Liver (tissue), 9 donors: ENCODE results near the gene FAM107A. TPM values are rescaled to one million over a fixed set of nuclear protein-coding genes. Genes with fewer than 3 reads are reported as not detected.
A peak's percentile ranks its signal among the peaks of the same experiment; 100 is the strongest.

Source experiments
- DNase-seq: peaks from one replicate; pipeline ENCODE4 v3.0.0-alpha.2; 2017; ENCODE audit warnings: low spot score
- H3K27ac ChIP-seq, 2 donors: one replicate each; pipeline ENCODE4 v1.7.0; 2013; ENCODE audit warnings: inconsistent platforms in 2 of 2, low read length in 2 of 2, control low read depth in 1 of 2, low read depth in 1 of 2, mild to moderate bottlenecking in 1 of 2
- H3K27me3 ChIP-seq, 4 donors: one replicate each; pipeline versions ENCODE4 v1.6.1 to v1.7.0; 2013; ENCODE audit warnings: low read length in 3 of 4, inconsistent platforms in 1 of 4, mild to moderate bottlenecking in 1 of 4, moderate library complexity in 1 of 4; ENCODE audit not compliant: control insufficient read depth in 4 of 4, insufficient read depth in 4 of 4
- H3K36me3 ChIP-seq, 4 donors: one replicate each; pipeline versions ENCODE4 v1.6.1 to v1.7.0; 2013; ENCODE audit warnings: low read length in 3 of 4, mild to moderate bottlenecking in 3 of 4, low read depth in 1 of 4, moderate library complexity in 1 of 4; ENCODE audit not compliant: control insufficient read depth in 4 of 4, insufficient read depth in 3 of 4
- H3K4me1 ChIP-seq, 4 donors: one replicate each; pipeline versions ENCODE4 v1.6.1 to v1.7.0; 2013; ENCODE audit warnings: low read length in 3 of 4, mild to moderate bottlenecking in 3 of 4, moderate library complexity in 1 of 4; ENCODE audit not compliant: control insufficient read depth in 4 of 4, insufficient read depth in 4 of 4
- H3K4me3 ChIP-seq, 3 donors: one replicate each; pipeline versions ENCODE4 v1.6.1 to v1.7.0; 2013; ENCODE audit warnings: low read length in 3 of 3, control low read depth in 1 of 3, low read depth in 1 of 3, mild to moderate bottlenecking in 1 of 3
- H3K9ac ChIP-seq, 2 donors: one replicate each; pipeline ENCODE4 v1.7.0; 2013; ENCODE audit warnings: low read length in 2 of 2, mild to moderate bottlenecking in 2 of 2, moderate library complexity in 2 of 2, control low read depth in 1 of 2, low read depth in 1 of 2
- H3K9me3 ChIP-seq, 4 donors: one replicate each; pipeline versions ENCODE4 v1.6.1 to v1.7.0; 2013; ENCODE audit warnings: low read length in 3 of 4; ENCODE audit not compliant: control insufficient read depth in 4 of 4
- ATF3 ChIP-seq: IDR thresholded peaks from 2 replicates; pipeline ENCODE4 v1.6.1; 2016; ENCODE audit warnings: antibody characterized with exemption
- EGR1 ChIP-seq, 2 donors: IDR thresholded peaks; 2 replicates each; pipeline ENCODE4 v1.6.1; 2016 to 2018; ENCODE audit warnings: antibody characterized with exemption in 2 of 2, low read depth in 2 of 2
- FOXA1 ChIP-seq: IDR thresholded peaks from 2 replicates; pipeline ENCODE4 v1.6.1; 2016; ENCODE audit warnings: antibody characterized with exemption
- FOXA2 ChIP-seq: IDR thresholded peaks from 2 replicates; pipeline ENCODE4 v1.6.1; 2016; ENCODE audit warnings: antibody characterized with exemption
- GABPA ChIP-seq, 2 donors: IDR thresholded peaks in 1 of 2; conservative IDR thresholded peaks in 1 of 2; 2 replicates each; pipeline ENCODE4 v1.6.1; 2016; ENCODE audit warnings: antibody characterized with exemption in 2 of 2, mild to moderate bottlenecking in 1 of 2, moderate library complexity in 1 of 2
- HNF4A ChIP-seq, 2 donors: conservative IDR thresholded peaks; 2 replicates each; pipeline ENCODE4 v1.6.1; 2016; ENCODE audit warnings: antibody characterized with exemption in 2 of 2, mild to moderate bottlenecking in 2 of 2
- HNF4G ChIP-seq: IDR thresholded peaks from 2 replicates; pipeline ENCODE4 v1.6.1; 2016; ENCODE audit warnings: antibody characterized with exemption
- JUND ChIP-seq, 2 donors: IDR thresholded peaks; 2 replicates each; pipeline ENCODE4 v1.6.1; 2016; ENCODE audit warnings: antibody characterized with exemption in 2 of 2
- NR2F2 ChIP-seq: IDR thresholded peaks from 2 replicates; pipeline ENCODE4 v1.6.1; 2016; ENCODE audit warnings: antibody characterized with exemption
- RAD21 ChIP-seq, 2 donors: IDR thresholded peaks; 2 replicates each; pipeline ENCODE4 v1.6.1; 2016; ENCODE audit warnings: antibody characterized with exemption in 2 of 2, mild to moderate bottlenecking in 2 of 2
- REST ChIP-seq: IDR thresholded peaks from 2 replicates; pipeline ENCODE4 v1.6.1; 2016; ENCODE audit warnings: antibody characterized with exemption, mild to moderate bottlenecking
- RXRA ChIP-seq, 2 donors: IDR thresholded peaks; 2 replicates each; pipeline ENCODE4 v1.6.1; 2017 to 2018; ENCODE audit warnings: antibody characterized with exemption in 2 of 2, mild to moderate bottlenecking in 1 of 2
- SP1 ChIP-seq: IDR thresholded peaks from 2 replicates; pipeline ENCODE4 v1.6.1; 2018; ENCODE audit warnings: antibody characterized with exemption, mild to moderate bottlenecking
- TAF1 ChIP-seq: conservative IDR thresholded peaks from 2 replicates; pipeline ENCODE4 v1.6.1; 2016; ENCODE audit warnings: antibody characterized with exemption, mild to moderate bottlenecking
- YY1 ChIP-seq: IDR thresholded peaks from 2 replicates; pipeline ENCODE4 v1.6.1; 2016; ENCODE audit warnings: antibody characterized with exemption, mild to moderate bottlenecking
- ZBTB33 ChIP-seq: IDR thresholded peaks from 2 replicates; pipeline ENCODE4 v1.6.1; 2016; ENCODE audit warnings: antibody characterized with exemption
- WGBS: extraction: QIAGEN DNeasy Blood & Tissue Kit; methylation state at CpG from one replicate; pipeline ENCODE4 v1.1.7; 2013; 5-methylcytosine and 5-hydroxymethylcytosine counted together
- polyA plus RNA-seq, 2 donors: library from polyadenylated mRNA; stranded (reverse) in 1 of 2; unstranded in 1 of 2; fragments of 200-250 nt in 1 of 2; fragments of >200 nt in 1 of 2; fragmentation: Nextera tagmentation in 1 of 2; extraction: Ambion mirVana in 1 of 2; gene quantifications; one replicate each; pipeline versions ENCODE4 v1.2.1 to v1.2.3, GENCODE V29; 2013 to 2015
- total RNA-seq, 2 donors: library from RNA; depleted of rRNA; stranded (reverse); fragments of >200 nt; gene quantifications; one replicate each; pipeline ENCODE4 v1.2.3, GENCODE V29; 2014
- TF ChIP-seq, protein P1 (sequence below): IDR thresholded peaks from 2 replicates; pipeline ENCODE4 v1.6.1; 2016; ENCODE audit warnings: antibody characterized with exemption
- TF ChIP-seq, protein P2 (sequence below): fragments of 150-350 bp; IDR thresholded peaks from 2 replicates; pipeline ENCODE4 v1.5.1; 2017; ENCODE audit warnings: improper control_type of control experiment, low read depth, low read length; ENCODE audit not compliant: missing input control
- donor health status: healthy.
- donor health status: healthy.
- donor health status: healthy.
- donor health status: healthy.
- donor health status: healthy.

Gene FAM107A
- total and polyA plus RNA-seq, 4 donors = 0.05 to 4.7 (median 1.4) TPM

DNA sequence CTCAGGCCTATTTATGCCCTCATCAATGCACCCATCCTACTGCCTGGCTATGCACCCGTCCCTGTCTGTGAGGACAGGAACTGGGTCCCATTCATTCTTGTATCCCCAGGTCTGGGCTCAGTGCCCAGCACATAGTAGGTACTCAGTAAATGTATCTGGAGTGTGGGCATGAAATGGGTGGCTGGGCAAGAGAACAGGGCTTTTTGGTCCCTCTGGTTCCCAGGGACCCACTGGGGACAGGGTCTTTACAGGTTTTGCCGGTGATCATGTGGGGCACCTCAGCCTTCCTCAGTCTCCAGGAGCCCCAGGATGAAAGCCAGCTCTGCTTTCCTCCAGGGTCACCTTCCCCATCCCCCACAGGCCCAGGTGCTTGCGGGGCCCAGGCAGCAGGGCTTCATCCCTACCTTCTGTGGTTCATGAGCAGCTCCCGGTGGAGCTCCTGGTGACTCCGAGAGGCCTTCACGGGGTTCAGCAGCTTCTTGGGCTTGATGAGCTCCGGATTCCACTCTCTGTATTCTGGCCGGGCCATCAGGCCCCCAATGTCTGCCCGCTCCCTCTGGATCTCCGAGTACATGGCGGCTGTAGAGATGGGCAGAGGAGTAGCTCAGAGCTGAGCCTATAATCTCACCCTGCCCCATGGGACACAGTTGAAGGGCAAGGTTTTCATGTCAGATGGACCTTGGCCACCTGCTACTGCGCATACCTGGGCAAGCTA is 7.7 kb downstream of the FAM107A start:
- WGBS = 92% methylated on average over 12 of the region's 12 CpGs
- DNase-seq = no peak
- Histone ChIP-seq H3K4me1 (peaks cover 0 to 11% (median 3%) of the 10 kb centered on the region in 4 donors), H3K27me3 (no peaks in the 10 kb centered on the region), H3K27ac (no peak overlapping the region), H3K9ac (no peak overlapping the region), H3K36me3 (no peaks in the 10 kb centered on the region), H3K9me3 (no peaks in the 10 kb centered on the region), H3K4me3 (no peak overlapping the region)
- TF ChIP-seq FOXA2 (no peak), GABPA (IDR thresholded peaks at IDR 0.05 in 1 of 2, conservative IDR thresholded peaks at IDR 0.05 in 1 of 2) (no peak), HNF4G (no peak), ZBTB33 (no peak), JUND (IDR thresholded peaks at IDR 0.05) (no peak), HNF4A (conservative IDR thresholded peaks at IDR 0.05) (no peak), FOXA1 (no peak), NR2F2 (no peak), RXRA (IDR thresholded peaks at IDR 0.05) (no peak), ATF3 (no peak), YY1 (no peak), RAD21 (IDR thresholded peaks at IDR 0.05) (no peak), TAF1 (no peak), REST (no peak), SP1 (no peak)
- TF ChIP-seq, protein P1, sequence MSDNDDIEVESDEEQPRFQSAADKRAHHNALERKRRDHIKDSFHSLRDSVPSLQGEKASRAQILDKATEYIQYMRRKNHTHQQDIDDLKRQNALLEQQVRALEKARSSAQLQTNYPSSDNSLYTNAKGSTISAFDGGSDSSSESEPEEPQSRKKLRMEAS = no peak

GRCh38 chr3:58568572-58569286 is 8.5 kb downstream of the FAM107A start:
- Histone ChIP-seq H3K27me3 (no peaks in the 10 kb centered on the region), H3K36me3 (no peaks in the 10 kb centered on the region), H3K4me1 (peaks cover 0 to 11% (median 3%) of the 10 kb centered on the region in 4 donors), H3K4me3 (no peak overlapping the region), H3K9me3 (no peaks in the 10 kb centered on the region), H3K27ac (no peak overlapping the region), H3K9ac (no peak overlapping the region)
- WGBS = 34% methylated on average over 17 of the region's 17 CpGs
- peak; percentile 85 for DNase-seq
- TF ChIP-seq ATF3 (no peak), JUND (IDR thresholded peaks at IDR 0.05) (no peak), HNF4A (conservative IDR thresholded peaks at IDR 0.05) (no peak), RXRA (IDR thresholded peaks at IDR 0.05) (peak in 1 of 2 donors; percentile 15), YY1 (no peak), HNF4G (no peak), REST (no peak), RAD21 (IDR thresholded peaks at IDR 0.05) (peak; percentile 92 to 93), SP1 (no peak), NR2F2 (no peak), FOXA1 (no peak), TAF1 (no peak), EGR1 (IDR thresholded peaks at IDR 0.05; ENCODE audit: low read depth in 2 of 2) (no peak)
- TF ChIP-seq, protein P2, sequence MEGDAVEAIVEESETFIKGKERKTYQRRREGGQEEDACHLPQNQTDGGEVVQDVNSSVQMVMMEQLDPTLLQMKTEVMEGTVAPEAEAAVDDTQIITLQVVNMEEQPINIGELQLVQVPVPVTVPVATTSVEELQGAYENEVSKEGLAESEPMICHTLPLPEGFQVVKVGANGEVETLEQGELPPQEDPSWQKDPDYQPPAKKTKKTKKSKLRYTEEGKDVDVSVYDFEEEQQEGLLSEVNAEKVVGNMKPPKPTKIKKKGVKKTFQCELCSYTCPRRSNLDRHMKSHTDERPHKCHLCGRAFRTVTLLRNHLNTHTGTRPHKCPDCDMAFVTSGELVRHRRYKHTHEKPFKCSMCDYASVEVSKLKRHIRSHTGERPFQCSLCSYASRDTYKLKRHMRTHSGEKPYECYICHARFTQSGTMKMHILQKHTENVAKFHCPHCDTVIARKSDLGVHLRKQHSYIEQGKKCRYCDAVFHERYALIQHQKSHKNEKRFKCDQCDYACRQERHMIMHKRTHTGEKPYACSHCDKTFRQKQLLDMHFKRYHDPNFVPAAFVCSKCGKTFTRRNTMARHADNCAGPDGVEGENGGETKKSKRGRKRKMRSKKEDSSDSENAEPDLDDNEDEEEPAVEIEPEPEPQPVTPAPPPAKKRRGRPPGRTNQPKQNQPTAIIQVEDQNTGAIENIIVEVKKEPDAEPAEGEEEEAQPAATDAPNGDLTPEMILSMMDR = peak; percentile 97
